Panc1 (cell line): ENCODE measurements around the gene RBP2. TPM values are rescaled to one million over a fixed set of nuclear protein-coding genes. Genes with fewer than 3 reads are reported as not detected.

Experiments
- ATAC-seq: fragments of 200-7000 bp; cut with Tn5 transposase; 2 replicates; pipeline ENCODE4 v1.9.1; 2020; ENCODE audit warnings: mild to moderate bottlenecking, moderate library complexity
- BruUV-seq: library from RNA; stranded (reverse); fragments of 400-500 nt; replicated peaks from 2 replicates; lab custom pipeline; 2021; lab: Mats Ljungman, UMichigan
- CTCF ChIA-PET: fragments of 300-600 bp; sonication (Branson Sonifier 250); formaldehyde crosslinking; loops from one replicate; lab custom pipeline; 2022; ENCODE audit warnings: antibody characterized with exemption; lab: Charles Lee
- POLR2A ChIA-PET: fragments of 300-600 bp; sonication (Branson Sonifier 250); formaldehyde crosslinking; loops from one replicate; lab custom pipeline; 2022; ENCODE audit warnings: antibody characterized with exemption; lab: Charles Lee
- DNase-seq: peaks from one replicate; pipeline ENCODE4 v3.0.0-alpha.2; 2010; ENCODE audit warnings: low read depth, low spot score
- H3K27ac ChIP-seq: 2 replicates; pipeline ENCODE4 v1.5.1; 2011; ENCODE audit warnings: mild to moderate bottlenecking, low read length, inconsistent platforms
- H3K27me3 ChIP-seq: fragments of 200-500 bp; sonication (Bioruptor generic); 2 replicates; pipeline ENCODE4 v1.6.0; 2014; ENCODE audit warnings: low read length, inconsistent platforms; ENCODE audit not compliant: control insufficient read depth, insufficient read depth
- H3K36me3 ChIP-seq: fragments of 200-500 bp; sonication (Bioruptor generic); 2 replicates; pipeline ENCODE4 v1.5.1; 2014; ENCODE audit warnings: inconsistent platforms, mild to moderate bottlenecking, low read length, moderate library complexity; ENCODE audit not compliant: control insufficient read depth, insufficient read depth
- H3K4me1 ChIP-seq: 2 replicates; pipeline ENCODE4 v1.5.1; 2011; ENCODE audit warnings: inconsistent platforms, mild to moderate bottlenecking, low read length, moderate library complexity; ENCODE audit not compliant: control insufficient read depth, insufficient read depth
- H3K4me3 ChIP-seq, 2 experiments: 2 replicates each; pipeline ENCODE4 v1.5.1; 2011 to 2012; ENCODE audit warnings: low read depth in 2 of 2, low read length in 2 of 2, mild to moderate bottlenecking in 2 of 2, inconsistent platforms in 1 of 2, moderate library complexity in 1 of 2
- H3K9me3 ChIP-seq: fragments of 200-500 bp; sonication (Bioruptor generic); 2 replicates; pipeline ENCODE4 v1.5.1; 2014; ENCODE audit warnings: low read depth, mild to moderate bottlenecking, inconsistent platforms, low read length, moderate library complexity; ENCODE audit not compliant: control insufficient read depth, insufficient read depth
- CTCF ChIP-seq: fragments of 450-650 bp; IDR thresholded peaks from 2 replicates; pipeline ENCODE4 v1.5.1; 2017; ENCODE audit warnings: mild to moderate bottlenecking
- POLR2AphosphoS5 ChIP-seq: IDR thresholded peaks from 2 replicates; pipeline ENCODE4 v1.6.1; 2012; ENCODE audit warnings: mild to moderate bottlenecking, low read depth, low read length, moderate library complexity
- SIN3A ChIP-seq: IDR thresholded peaks from 2 replicates; pipeline ENCODE4 v1.6.1; 2012; ENCODE audit warnings: low read depth, mild to moderate bottlenecking, low read length, moderate library complexity, borderline replicate concordance; ENCODE audit not compliant: insufficient read depth
- TCF7L2 ChIP-seq: IDR thresholded peaks from 2 replicates; pipeline ENCODE4 v1.6.1; 2011; ENCODE audit warnings: mild to moderate bottlenecking, low read depth, low read length, inconsistent platforms
- in situ Hi-C: cut with HindIII; loops from 2 replicates; pipeline ENCODE4 v1.10.0; 2016; ENCODE audit warnings: low sequenced_read_pairs, low pct_unique_long_range_greater_than_20kb
- intact Hi-C: fragments of 100-400 bp; cut with micrococcal nuclease; formaldehyde crosslinking; loops from one replicate; pipeline ENCODE4 v1.10.0; 2022; ENCODE audit not compliant: unreplicated experiment
- total RNA-seq: library from RNA; stranded (reverse); gene quantifications from one replicate; pipeline ENCODE4 v1.2.1, GENCODE V29; 2021; ENCODE audit not compliant: unreplicated experiment
- TF ChIP-seq, protein P1 (sequence below), 2 experiments: IDR thresholded peaks; 2 replicates each; pipeline ENCODE4 v1.6.1; 2011 to 2012; ENCODE audit warnings: low read depth in 2 of 2, control low read depth in 1 of 2, low read length in 1 of 2, mild to moderate bottlenecking in 1 of 2, moderate library complexity in 1 of 2; ENCODE audit not compliant: insufficient read depth in 1 of 2

The RBP2 gene
- total RNA-seq, 1 experiment from 2014 or later, result not detected

DNA sequence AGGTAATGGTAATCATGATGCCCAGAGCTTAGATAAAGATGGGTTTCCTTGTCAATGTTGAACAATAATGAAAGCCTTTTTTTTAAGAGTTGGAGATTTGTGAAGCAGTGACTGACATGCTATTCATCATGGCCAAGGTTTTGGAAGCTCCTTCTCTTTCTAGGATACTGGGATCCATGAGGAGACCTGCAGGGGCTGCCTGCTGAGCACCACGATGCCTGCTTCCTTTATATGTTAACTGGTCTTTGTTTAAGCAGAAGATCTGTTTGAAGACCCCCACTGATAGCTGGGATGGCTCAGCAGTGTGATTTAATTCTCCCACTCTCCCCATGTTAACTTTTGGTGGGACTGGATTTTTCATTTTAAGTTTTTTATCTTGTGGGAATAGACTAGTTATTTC is 47.4 kb upstream of the RBP2 start:
- TF ChIP-seq SIN3A (no peak), TCF7L2 (no peak), POLR2AphosphoS5 (no peak), CTCF (no peak)
- TF ChIP-seq, protein P1, sequence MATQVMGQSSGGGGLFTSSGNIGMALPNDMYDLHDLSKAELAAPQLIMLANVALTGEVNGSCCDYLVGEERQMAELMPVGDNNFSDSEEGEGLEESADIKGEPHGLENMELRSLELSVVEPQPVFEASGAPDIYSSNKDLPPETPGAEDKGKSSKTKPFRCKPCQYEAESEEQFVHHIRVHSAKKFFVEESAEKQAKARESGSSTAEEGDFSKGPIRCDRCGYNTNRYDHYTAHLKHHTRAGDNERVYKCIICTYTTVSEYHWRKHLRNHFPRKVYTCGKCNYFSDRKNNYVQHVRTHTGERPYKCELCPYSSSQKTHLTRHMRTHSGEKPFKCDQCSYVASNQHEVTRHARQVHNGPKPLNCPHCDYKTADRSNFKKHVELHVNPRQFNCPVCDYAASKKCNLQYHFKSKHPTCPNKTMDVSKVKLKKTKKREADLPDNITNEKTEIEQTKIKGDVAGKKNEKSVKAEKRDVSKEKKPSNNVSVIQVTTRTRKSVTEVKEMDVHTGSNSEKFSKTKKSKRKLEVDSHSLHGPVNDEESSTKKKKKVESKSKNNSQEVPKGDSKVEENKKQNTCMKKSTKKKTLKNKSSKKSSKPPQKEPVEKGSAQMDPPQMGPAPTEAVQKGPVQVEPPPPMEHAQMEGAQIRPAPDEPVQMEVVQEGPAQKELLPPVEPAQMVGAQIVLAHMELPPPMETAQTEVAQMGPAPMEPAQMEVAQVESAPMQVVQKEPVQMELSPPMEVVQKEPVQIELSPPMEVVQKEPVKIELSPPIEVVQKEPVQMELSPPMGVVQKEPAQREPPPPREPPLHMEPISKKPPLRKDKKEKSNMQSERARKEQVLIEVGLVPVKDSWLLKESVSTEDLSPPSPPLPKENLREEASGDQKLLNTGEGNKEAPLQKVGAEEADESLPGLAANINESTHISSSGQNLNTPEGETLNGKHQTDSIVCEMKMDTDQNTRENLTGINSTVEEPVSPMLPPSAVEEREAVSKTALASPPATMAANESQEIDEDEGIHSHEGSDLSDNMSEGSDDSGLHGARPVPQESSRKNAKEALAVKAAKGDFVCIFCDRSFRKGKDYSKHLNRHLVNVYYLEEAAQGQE (IDR thresholded peaks at IDR 0.05; ENCODE audit: insufficient read depth in 1 of 2, low read depth in 2 of 2, low read length in 1 of 2), result no peak
- Histone ChIP-seq H3K9me3 (no peaks in the 10 kb centered on the region), H3K27me3 (no peaks in the 10 kb centered on the region), H3K36me3 (no peaks in the 10 kb centered on the region), H3K4me3 (no peak overlapping the region), H3K27ac (no peak overlapping the region), H3K4me1 (no peaks in the 10 kb centered on the region)
- BruUV-seq, result no TSS peak
- DNase-seq (no peak), ATAC-seq (no peak)
- CTCF ChIA-PET, result no interaction called here
- intact Hi-C loops (no loop called here), in situ Hi-C loops (no loop called here)
- POLR2A ChIA-PET, result no interaction called here

GRCh38 chr3:139523166-139523565 is 46.9 kb upstream of the RBP2 start:
- TF ChIP-seq TCF7L2 (no peak), SIN3A (no peak), POLR2AphosphoS5 (no peak), CTCF (no peak)
- TF ChIP-seq, protein P1 (IDR thresholded peaks at IDR 0.05; ENCODE audit: insufficient read depth in 1 of 2, low read depth in 2 of 2, low read length in 1 of 2), result no peak
- CTCF ChIA-PET, result interaction anchor here (0.6 kb wide), 1 partner anchor 301 kb away, joined by 3 read pairs; no protein-coding TSS in a partner anchor
- intact Hi-C loops, result no loop called here

More at GRCh38 chr3:139523166-139523565, 46.9 kb upstream of the RBP2 start:
- POLR2A ChIA-PET, result no interaction called here
- in situ Hi-C loops, result no loop called here
- no peaks in the 10 kb centered on the region for H3K36me3 ChIP-seq
- no peak for ATAC-seq
- no peak overlapping the region for H3K4me3 ChIP-seq
- H3K27me3 ChIP-seq, result no peaks in the 10 kb centered on the region
- no peak for DNase-seq
- H3K4me1 ChIP-seq, result no peaks in the 10 kb centered on the region
- no peaks in the 10 kb centered on the region for H3K9me3 ChIP-seq
- BruUV-seq, result no TSS peak
- no peak overlapping the region for H3K27ac ChIP-seq
